Left ventricle myocardium inferior (tissue), 1 donor: ENCODE measurements around the gene RASSF6. TPM values are rescaled to one million over a fixed set of nuclear protein-coding genes. Genes with fewer than 3 reads are reported as not detected.
"Not testable (repeated sequence)": the region's sequence is repeated elsewhere in the genome, so short reads cannot be mapped to it uniquely, and the experiment has no call there.

Experiments used
- DNase-seq: peaks from one replicate; pipeline ENCODE4 v3.0.0-alpha.2; 2020
- H3K27ac ChIP-seq: fragments of 200-600 bp; replicated peaks from 2 replicates; pipeline ENCODE4 v1.8.0; 2021
- H3K27me3 ChIP-seq: fragments of 200-600 bp; 2 replicates; pipeline ENCODE4 v1.8.0; 2021; ENCODE audit warnings: low read depth
- H3K36me3 ChIP-seq: fragments of 200-600 bp; 2 replicates; pipeline ENCODE4 v1.8.0; 2021
- H3K4me1 ChIP-seq: fragments of 200-600 bp; 2 replicates; pipeline ENCODE4 v1.8.0; 2021
- H3K4me3 ChIP-seq: fragments of 200-600 bp; 2 replicates; pipeline ENCODE4 v1.8.0; 2021; ENCODE audit warnings: mild to moderate bottlenecking, moderate library complexity
- H3K9me3 ChIP-seq: fragments of 200-600 bp; replicated peaks from 2 replicates; pipeline ENCODE4 v1.8.0; 2021
- CTCF ChIP-seq: fragments of 200-600 bp; IDR thresholded peaks from 2 replicates; pipeline ENCODE4 v1.8.0; 2021; ENCODE audit warnings: antibody characterized with exemption, mild to moderate bottlenecking, borderline replicate concordance
- intact Hi-C: fragments of 100-400 bp; cut with micrococcal nuclease; formaldehyde crosslinking; loops from one replicate; pipeline ENCODE4 v1.11.0; 2022
- total RNA-seq: library from RNA; stranded (reverse); fragmentation: NEBNext Ultra II Directional; extraction: Animal tissue kit (Norgen Biotek cat#: 25700); gene quantifications from one replicate; pipeline ENCODE4 v1.2.1, GENCODE V29; 2021
- donor health status: DM: no; HTN: yes; CAD: no; lungs with severe emphysema.

Gene RASSF6
- total RNA-seq, 1 donor from 2014 or later = not detected

GRCh38 chr4:73603271-73603710 is 16.9 kb downstream of the RASSF6 start:
- Histone ChIP-seq H3K4me1 (no peaks in the 10 kb centered on the region), H3K27me3 (peaks cover 2% of the 10 kb centered on the region), H3K36me3 (no peaks in the 10 kb centered on the region), H3K9me3 (no peaks in the 10 kb centered on the region), H3K27ac (no peak overlapping the region), H3K4me3 (no peak overlapping the region)
- no peak for TF ChIP-seq CTCF
- DNase-seq = no peak
- intact Hi-C loops = no loop called here

- H3K9me3 ChIP-seq = peaks cover 5% of the 10 kb centered on the region
- DNase-seq = no peak
- intact Hi-C loops = no loop called here
- H3K4me1 ChIP-seq = no peaks in the 10 kb centered on the region
- no peak overlapping the region for H3K27ac ChIP-seq
- no peak for TF ChIP-seq CTCF
- H3K4me3 ChIP-seq = no peak overlapping the region
- H3K36me3 ChIP-seq = no peaks in the 10 kb centered on the region
- H3K27me3 ChIP-seq = no peaks in the 10 kb centered on the region
These were observed 19.3 kb downstream of the RASSF6 start for GRCh38 chr4:73600954-73601353.

- TF ChIP-seq CTCF = no peak
- Histone ChIP-seq H3K4me3 (no peak overlapping the region), H3K27me3 (no peaks in the 10 kb centered on the region), H3K27ac (no peak overlapping the region), H3K36me3 (no peaks in the 10 kb centered on the region), H3K9me3 (peaks cover 5% of the 10 kb centered on the region), H3K4me1 (no peaks in the 10 kb centered on the region)
- DNase-seq = no peak
- intact Hi-C loops = no loop called here
These were observed 21.1 kb downstream of the RASSF6 start for GRCh38 chr4:73599182-73599581.

- Histone ChIP-seq H3K9me3 (peaks cover 5% of the 10 kb centered on the region), H3K27ac (no peak overlapping the region), H3K4me3 (no peak overlapping the region), H3K36me3 (no peaks in the 10 kb centered on the region), H3K4me1 (no peaks in the 10 kb centered on the region), H3K27me3 (no peaks in the 10 kb centered on the region)
- DNase-seq = no peak
- no peak for TF ChIP-seq CTCF
- intact Hi-C loops = no loop called here
These were observed 22.6 kb downstream of the RASSF6 start for GRCh38 chr4:73597594-73597993.

GRCh38 chr4:73597183-73597582 is 23.1 kb downstream of the RASSF6 start:
- H3K9me3 ChIP-seq, intact Hi-C loops, DNase-seq, H3K27me3 ChIP-seq, H3K4me1 ChIP-seq, H3K4me3 ChIP-seq, H3K27ac ChIP-seq, H3K36me3 ChIP-seq: not testable (repeated sequence)

- H3K4me3 ChIP-seq = no peak overlapping the region
- peaks cover 7% of the 10 kb centered on the region for H3K27me3 ChIP-seq
- H3K9me3 ChIP-seq = peaks cover 5% of the 10 kb centered on the region
- DNase-seq = no peak
- H3K4me1 ChIP-seq = no peaks in the 10 kb centered on the region
- no peak for TF ChIP-seq CTCF
- H3K27ac ChIP-seq = no peak overlapping the region
- no peaks in the 10 kb centered on the region for H3K36me3 ChIP-seq
- intact Hi-C loops = no loop called here
These were observed 24.2 kb downstream of the RASSF6 start for GRCh38 chr4:73596001-73596400.
